Activated naive CD4-positive, alpha-beta T cell treated with anti-CD3 and anti-CD28 coated beads for 36 hours (primary cell): Measurements from ENCODE around the gene PDE12. TPM values are rescaled to one million over a fixed set of nuclear protein-coding genes. Genes with fewer than 3 reads are reported as not detected.

Experiments
- CTCF ChIA-PET: fragments of 350-600 bp; sonication (Branson Sonifier 250); formaldehyde crosslinking; loops from one replicate; lab custom pipeline; 2021; ENCODE audit warnings: antibody characterized with exemption; lab: Charles Lee
- DNase-seq: peaks from one replicate; pipeline ENCODE4 v3.0.0-alpha.2; 2020
- H3K27ac Mint-ChIP-seq: one replicate; pipeline ENCODE4 v1.8.0; 2021; ENCODE audit warnings: mild to moderate bottlenecking, mixed read lengths
- H3K27me3 Mint-ChIP-seq: one replicate; pipeline ENCODE4 v1.8.0; 2021; ENCODE audit warnings: low read depth, mixed read lengths
- H3K36me3 Mint-ChIP-seq: one replicate; pipeline ENCODE4 v1.8.0; 2021; ENCODE audit warnings: low read depth, mixed read lengths
- H3K4me1 Mint-ChIP-seq: one replicate; pipeline ENCODE4 v1.8.0; 2021; ENCODE audit warnings: low read depth, mixed read lengths
- H3K4me3 Mint-ChIP-seq: one replicate; pipeline ENCODE4 v1.8.0; 2021; ENCODE audit warnings: mild to moderate bottlenecking, moderate library complexity, mixed read lengths
- H3K9me3 Mint-ChIP-seq: one replicate; pipeline ENCODE4 v1.8.0; 2021; ENCODE audit warnings: mixed read lengths
- intact Hi-C: fragments of 100-400 bp; cut with micrococcal nuclease; formaldehyde crosslinking; loops from one replicate; pipeline ENCODE4 v1.15.1; 2023
- total RNA-seq, 2 experiments: library from RNA; stranded (reverse); gene quantifications; one replicate each; pipeline ENCODE4 v1.2.3, GENCODE V29; 2021

PDE12 gene
- total RNA-seq, 2 experiments from 2014 or later, result 15.3 to 15.6 TPM

- CTCF ChIA-PET, result interaction anchor here (0.6 to 1.5 kb wide), 3 partner anchors 159 to 328 kb away, joined by 3 to 7 read pairs (median 4); no protein-coding TSS in a partner anchor
- Mint-ChIP-seq H3K36me3 (peaks cover 24% of the 10 kb centered on the region), H3K4me1 (peaks cover 42% of the 10 kb centered on the region), H3K27me3 (no peaks in the 10 kb centered on the region), H3K9me3 (no peaks in the 10 kb centered on the region), H3K27ac (peak overlapping the region; percentile 98), H3K4me3 (peak overlapping the region; percentile 98)
- intact Hi-C loops, result loop anchor here (2.0 to 10.0 kb wide), 3 partner anchors 160 to 875 kb away; partner anchors contain the start of gene TASOR
- peak; percentile 59 for DNase-seq
Observed at GRCh38 chr3:57557085-57557537, 1.0 kb downstream of the PDE12 start.

DNA sequence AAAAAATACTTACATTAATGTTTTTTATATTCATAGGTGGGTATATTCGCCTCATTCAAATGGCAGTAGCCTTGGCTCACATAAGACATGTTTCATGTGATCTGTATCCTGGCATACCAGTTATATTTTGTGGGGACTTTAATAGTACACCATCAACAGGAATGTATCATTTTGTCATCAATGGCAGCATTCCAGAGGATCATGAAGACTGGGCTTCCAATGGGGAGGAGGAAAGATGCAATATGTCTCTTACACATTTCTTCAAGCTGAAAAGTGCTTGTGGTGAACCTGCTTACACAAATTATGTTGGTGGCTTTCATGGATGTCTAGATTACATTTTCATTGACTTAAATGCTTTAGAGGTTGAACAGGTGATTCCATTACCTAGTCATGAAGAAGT, 3.5 kb downstream of the PDE12 start:
- H3K36me3 Mint-ChIP-seq, result peaks cover 35% of the 10 kb centered on the region
- no peak overlapping the region for H3K27ac Mint-ChIP-seq
- no peaks in the 10 kb centered on the region for H3K9me3 Mint-ChIP-seq
- intact Hi-C loops, result loop anchor here (5.0 to 10.0 kb wide), 2 partner anchors 385 to 877 kb away; partner anchors contain the start of gene TASOR
- DNase-seq, result no peak
- H3K4me3 Mint-ChIP-seq, result peak overlapping the region; percentile 32
- CTCF ChIA-PET, result interaction anchor here (1.3 kb wide), 1 partner anchor 389 kb away, joined by 3 read pairs; no protein-coding TSS in a partner anchor
- peaks cover 48% of the 10 kb centered on the region for H3K4me1 Mint-ChIP-seq
- no peaks in the 10 kb centered on the region for H3K27me3 Mint-ChIP-seq

DNA sequence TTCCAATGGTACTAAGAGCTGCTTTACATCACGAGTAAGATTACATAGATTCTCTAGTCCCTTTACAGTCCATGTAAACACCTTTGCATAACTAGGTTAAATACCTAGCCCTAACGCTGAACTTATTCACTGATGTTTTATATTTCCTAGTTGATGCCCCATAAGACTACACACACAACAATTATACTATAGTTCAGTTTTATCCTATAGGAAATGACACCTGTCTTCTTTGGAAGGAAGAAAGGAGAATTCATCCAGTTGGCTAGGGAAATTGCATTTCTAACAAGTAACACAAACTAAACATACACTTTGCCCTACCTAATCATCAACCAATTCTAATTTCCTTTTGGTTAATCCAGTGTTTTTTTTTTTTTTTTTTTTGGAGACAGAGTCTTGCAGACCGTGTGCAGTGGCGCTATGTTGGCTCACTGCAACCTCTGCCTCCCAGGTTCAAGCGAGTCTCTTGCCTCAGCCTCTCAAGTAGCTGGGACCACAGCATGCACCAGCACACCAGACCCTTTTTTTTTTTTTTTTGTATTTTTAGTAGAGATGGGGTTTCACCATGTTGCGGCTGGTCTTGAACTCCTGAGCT, 13.9 kb downstream of the PDE12 start:
- Mint-ChIP-seq H3K4me3 (no peak overlapping the region), H3K36me3 (peaks cover 25% of the 10 kb centered on the region), H3K9me3 (no peaks in the 10 kb centered on the region), H3K27me3 (no peaks in the 10 kb centered on the region), H3K27ac (no peak overlapping the region), H3K4me1 (peaks cover 5% of the 10 kb centered on the region)
- CTCF ChIA-PET, result interaction anchor here (0.6 kb wide), 1 partner anchor 8 kb away, joined by 3 read pairs; no protein-coding TSS in a partner anchor
- intact Hi-C loops, result no loop called here
- DNase-seq, result no peak

GRCh38 chr3:57570878-57571277, 14.8 kb downstream of the PDE12 start:
- CTCF ChIA-PET, result interaction anchor here (0.6 kb wide), 1 partner anchor 7 kb away, joined by 3 read pairs; no protein-coding TSS in a partner anchor
- DNase-seq, result no peak
- H3K27ac Mint-ChIP-seq, result peak overlapping the region; percentile 36
- no peaks in the 10 kb centered on the region for H3K9me3 Mint-ChIP-seq
- H3K4me1 Mint-ChIP-seq, result peaks cover 5% of the 10 kb centered on the region
- no peak overlapping the region for H3K4me3 Mint-ChIP-seq
- peaks cover 31% of the 10 kb centered on the region for H3K36me3 Mint-ChIP-seq
- H3K27me3 Mint-ChIP-seq, result no peaks in the 10 kb centered on the region
- intact Hi-C loops, result no loop called here

DNA sequence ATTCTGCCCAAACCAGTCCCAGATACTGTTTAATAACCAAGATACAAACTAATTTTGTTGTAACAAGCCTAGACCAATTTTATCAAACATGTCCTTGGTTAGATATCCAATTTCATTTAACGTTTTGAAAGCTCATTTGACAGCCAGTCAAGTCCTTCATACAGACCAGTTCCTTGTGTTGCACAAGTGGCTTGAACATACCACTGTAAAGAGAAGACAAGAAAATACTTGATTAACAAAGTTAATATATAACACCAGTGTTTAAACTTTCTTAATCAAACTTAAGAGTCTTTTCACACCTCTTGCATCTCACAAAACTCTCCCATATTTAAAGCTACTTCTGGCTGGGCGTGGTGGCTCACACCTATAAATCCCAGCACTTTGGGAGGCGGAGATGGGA, 16.0 kb downstream of the PDE12 start:
- peaks cover 29% of the 10 kb centered on the region for H3K36me3 Mint-ChIP-seq
- no peaks in the 10 kb centered on the region for H3K27me3 Mint-ChIP-seq
- CTCF ChIA-PET, result interaction anchor here (0.7 kb wide), 1 partner anchor 21 kb away, joined by 3 read pairs; no protein-coding TSS in a partner anchor
- H3K27ac Mint-ChIP-seq, result no peak overlapping the region
- H3K4me1 Mint-ChIP-seq, result peaks cover 11% of the 10 kb centered on the region
- H3K9me3 Mint-ChIP-seq, result no peaks in the 10 kb centered on the region
- H3K4me3 Mint-ChIP-seq, result no peak overlapping the region
- intact Hi-C loops, result no loop called here
- DNase-seq, result no peak

DNA sequence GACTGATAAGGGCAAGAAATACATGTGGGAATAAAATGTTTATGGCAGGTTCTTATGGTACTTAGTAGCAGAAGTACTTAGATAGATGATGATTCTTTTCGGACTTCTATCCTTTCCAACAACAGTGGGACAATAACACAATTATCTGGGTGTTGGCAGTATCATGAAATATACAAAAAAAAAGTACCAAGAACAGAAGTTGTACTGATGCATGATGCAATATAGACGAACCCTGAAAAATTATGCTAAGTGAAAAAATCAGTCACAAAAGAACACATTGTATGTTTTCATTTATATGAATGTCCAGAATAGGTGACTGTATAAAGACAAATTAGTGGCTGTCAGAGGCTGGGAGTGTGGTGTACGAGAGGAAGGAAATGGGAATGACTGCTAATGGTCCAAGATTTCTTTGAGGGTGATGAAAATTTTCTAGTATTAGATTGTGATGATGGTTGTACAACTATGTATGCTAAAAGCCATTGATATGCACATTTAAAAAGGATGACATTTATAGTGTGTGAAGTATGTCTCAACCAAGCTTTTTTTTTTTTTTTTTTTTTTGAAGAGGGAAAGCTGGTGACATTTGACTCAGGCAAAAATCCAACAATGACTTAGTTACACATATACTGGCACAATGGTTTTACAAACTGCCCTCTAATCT, 20.0 kb downstream of the PDE12 start:
- H3K9me3 Mint-ChIP-seq, result no peaks in the 10 kb centered on the region
- H3K27ac Mint-ChIP-seq, result peak overlapping the region; percentile 12
- DNase-seq, result no peak
- H3K36me3 Mint-ChIP-seq, result peaks cover 28% of the 10 kb centered on the region
- no peaks in the 10 kb centered on the region for H3K27me3 Mint-ChIP-seq
- intact Hi-C loops, result no loop called here
- CTCF ChIA-PET, result no interaction called here
- H3K4me1 Mint-ChIP-seq, result peaks cover 16% of the 10 kb centered on the region
- H3K4me3 Mint-ChIP-seq, result no peak overlapping the region

DNA sequence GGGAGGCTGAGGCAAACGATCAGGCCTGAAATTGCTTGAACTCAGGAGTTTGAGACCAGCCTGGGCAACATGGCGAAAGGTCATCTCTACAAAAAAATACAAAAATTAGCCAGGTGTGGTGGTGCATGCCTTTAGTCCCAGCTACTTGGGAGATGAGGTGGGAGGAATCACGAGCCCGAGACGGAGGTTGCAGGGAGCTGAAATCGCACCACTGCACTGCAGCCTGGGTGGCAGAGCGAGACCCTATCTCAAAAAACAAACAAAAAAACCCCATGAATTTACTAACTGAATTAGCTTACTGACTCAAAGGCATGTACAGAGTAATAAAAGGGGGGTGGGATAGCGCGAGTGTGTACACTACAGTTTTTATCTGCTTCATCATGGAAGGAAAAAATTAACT, 21.7 kb downstream of the PDE12 start:
- intact Hi-C loops, result no loop called here
- no peak overlapping the region for H3K4me3 Mint-ChIP-seq
- no peaks in the 10 kb centered on the region for H3K9me3 Mint-ChIP-seq
- no peak overlapping the region for H3K27ac Mint-ChIP-seq
- CTCF ChIA-PET, result interaction anchor here (0.6 kb wide), 1 partner anchor 7 kb away, joined by 3 read pairs; no protein-coding TSS in a partner anchor
- no peaks in the 10 kb centered on the region for H3K27me3 Mint-ChIP-seq
- peaks cover 18% of the 10 kb centered on the region for H3K4me1 Mint-ChIP-seq
- no peak for DNase-seq
- peaks cover 30% of the 10 kb centered on the region for H3K36me3 Mint-ChIP-seq

GRCh38 chr3:57582474-57583168, 26.5 kb downstream of the PDE12 start:
- CTCF ChIA-PET, result no interaction called here
- no peak for DNase-seq
- peaks cover 15% of the 10 kb centered on the region for H3K36me3 Mint-ChIP-seq

GRCh38 chr3:57583544-57583943, 27.5 kb downstream of the PDE12 start:
- H3K36me3 Mint-ChIP-seq, result peaks cover 12% of the 10 kb centered on the region
- H3K4me3 Mint-ChIP-seq, result no peak overlapping the region
- no peak for DNase-seq
- CTCF ChIA-PET, result no interaction called here
- no peaks in the 10 kb centered on the region for H3K27me3 Mint-ChIP-seq
- peaks cover 28% of the 10 kb centered on the region for H3K4me1 Mint-ChIP-seq
- H3K9me3 Mint-ChIP-seq, result no peaks in the 10 kb centered on the region
- intact Hi-C loops, result loop anchor here (1.0 kb wide), 1 partner anchor 186 kb away; no protein-coding TSS in a partner anchor
- no peak overlapping the region for H3K27ac Mint-ChIP-seq

More at GRCh38 chr3:57582474-57583168, 26.5 kb downstream of the PDE12 start:
- no peaks in the 10 kb centered on the region for H3K27me3 Mint-ChIP-seq
- peak overlapping the region; percentile 39 for H3K27ac Mint-ChIP-seq
- intact Hi-C loops, result loop anchor here (1.0 kb wide), 1 partner anchor 185 kb away; no protein-coding TSS in a partner anchor
- H3K4me1 Mint-ChIP-seq, result peaks cover 29% of the 10 kb centered on the region
- no peak overlapping the region for H3K4me3 Mint-ChIP-seq
- H3K9me3 Mint-ChIP-seq, result no peaks in the 10 kb centered on the region

GRCh38 chr3:57586778-57587177, 30.7 kb downstream of the PDE12 start:
- Mint-ChIP-seq H3K4me3 (no peak overlapping the region), H3K9me3 (no peaks in the 10 kb centered on the region), H3K4me1 (peaks cover 35% of the 10 kb centered on the region), H3K27ac (no peak overlapping the region), H3K27me3 (no peaks in the 10 kb centered on the region), H3K36me3 (peaks cover 12% of the 10 kb centered on the region)
- peak; percentile 20 for DNase-seq
- intact Hi-C loops, result no loop called here
- CTCF ChIA-PET, result interaction anchor here (0.5 to 0.7 kb wide), 2 partner anchors 99 to 370 kb away, joined by 3 read pairs; no protein-coding TSS in a partner anchor

GRCh38 chr3:57587905-57588304, 31.8 kb downstream of the PDE12 start:
- no peaks in the 10 kb centered on the region for H3K27me3 Mint-ChIP-seq
- H3K9me3 Mint-ChIP-seq, result no peaks in the 10 kb centered on the region
- intact Hi-C loops, result no loop called here
- peaks cover 9% of the 10 kb centered on the region for H3K36me3 Mint-ChIP-seq
- H3K4me3 Mint-ChIP-seq, result no peak overlapping the region
- H3K4me1 Mint-ChIP-seq, result peaks cover 40% of the 10 kb centered on the region
- CTCF ChIA-PET, result no interaction called here
- no peak overlapping the region for H3K27ac Mint-ChIP-seq
- DNase-seq, result no peak

DNA sequence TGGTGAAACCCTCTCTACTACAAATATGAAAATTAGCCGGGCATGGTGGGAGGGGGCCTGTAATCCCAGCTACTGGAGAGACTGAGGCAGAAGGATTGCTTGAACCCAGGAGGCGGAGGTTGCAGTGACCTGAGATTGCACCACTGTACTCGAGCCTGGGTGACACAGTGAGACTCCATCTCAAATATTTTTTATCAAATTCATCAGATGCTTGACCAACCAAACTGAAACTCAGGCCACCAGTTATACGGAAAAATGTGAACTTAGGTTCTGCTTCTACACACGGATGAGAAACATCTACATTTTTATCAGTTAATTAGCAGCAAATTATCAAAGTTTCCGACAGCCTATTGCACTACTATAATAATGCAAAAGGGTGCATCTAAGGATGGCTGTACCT, 36.2 kb downstream of the PDE12 start:
- no peaks in the 10 kb centered on the region for H3K9me3 Mint-ChIP-seq
- H3K27me3 Mint-ChIP-seq, result no peaks in the 10 kb centered on the region
- peaks cover 46% of the 10 kb centered on the region for H3K4me1 Mint-ChIP-seq
- H3K36me3 Mint-ChIP-seq, result peaks cover 9% of the 10 kb centered on the region
- CTCF ChIA-PET, result interaction anchor here (1.1 to 1.4 kb wide), 2 partner anchors 12 to 260 kb away, joined by 4 read pairs; no protein-coding TSS in a partner anchor
- intact Hi-C loops, result loop anchor here (10.0 kb wide), 2 partner anchors 808 to 888 kb away; no protein-coding TSS in a partner anchor
- H3K27ac Mint-ChIP-seq, result no peak overlapping the region
- DNase-seq, result no peak
- H3K4me3 Mint-ChIP-seq, result no peak overlapping the region
